ENCODE results near the gene TNFAIP8L2. TPM values are rescaled to one million over a fixed set of nuclear protein-coding genes. Genes with fewer than 3 reads are reported as not detected.

Gene TNFAIP8L2
- 27.7 and 28.5 TPM in 2 replicates for total RNA-seq

DNA sequence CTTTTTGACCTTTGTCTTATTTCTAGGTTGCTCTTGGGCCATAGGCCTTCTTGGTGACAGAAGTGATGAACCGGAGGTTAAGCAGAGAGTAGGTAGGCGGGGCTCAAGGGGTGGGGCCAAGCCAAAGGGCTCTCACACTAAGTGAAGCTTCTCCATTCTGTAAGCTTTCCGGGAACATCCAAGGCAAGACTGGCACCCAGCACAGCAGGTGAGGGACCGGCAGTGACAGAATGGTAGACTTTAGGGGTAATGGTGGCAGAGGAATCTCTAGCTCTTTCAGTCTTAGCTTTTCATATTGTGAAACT is at the start of gene TNFAIP8L2:
Gene TNFAIP8L2 (plus strand): TSS at position 135 of the 305 bp plus-strand sequence. CDS start 2,049 bp downstream, outside the sequence.
- intact Hi-C loops (cut with micrococcal nuclease), result loop anchor here (1.0 to 5.0 kb wide), 8 partner anchors 10 to 594 kb away; partner anchors contain the start of genes CDC42SE1, GABPB2, MINDY1 and PIP5K1A

DNA sequence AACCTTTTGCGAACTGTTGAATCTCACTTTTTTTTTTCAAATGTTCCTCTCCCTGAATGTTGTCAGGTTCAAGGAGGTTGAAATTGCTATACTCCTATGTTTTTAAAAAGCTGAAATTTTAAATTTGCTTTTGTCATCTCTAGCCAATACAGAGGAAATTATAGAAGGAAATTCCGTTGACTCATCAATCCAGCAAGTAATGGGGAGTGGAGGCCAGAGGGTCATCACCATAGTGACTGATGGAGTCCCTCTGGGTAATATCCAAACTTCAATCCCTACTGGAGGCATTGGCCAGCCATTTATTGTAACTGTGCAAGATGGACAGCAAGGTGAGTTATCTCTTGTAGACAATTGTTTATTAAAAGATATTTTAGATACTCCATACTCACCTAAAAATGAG is 49.6 kb upstream of the TNFAIP8L2 start:
- intact Hi-C loops (cut with micrococcal nuclease), result no loop called here

DNA sequence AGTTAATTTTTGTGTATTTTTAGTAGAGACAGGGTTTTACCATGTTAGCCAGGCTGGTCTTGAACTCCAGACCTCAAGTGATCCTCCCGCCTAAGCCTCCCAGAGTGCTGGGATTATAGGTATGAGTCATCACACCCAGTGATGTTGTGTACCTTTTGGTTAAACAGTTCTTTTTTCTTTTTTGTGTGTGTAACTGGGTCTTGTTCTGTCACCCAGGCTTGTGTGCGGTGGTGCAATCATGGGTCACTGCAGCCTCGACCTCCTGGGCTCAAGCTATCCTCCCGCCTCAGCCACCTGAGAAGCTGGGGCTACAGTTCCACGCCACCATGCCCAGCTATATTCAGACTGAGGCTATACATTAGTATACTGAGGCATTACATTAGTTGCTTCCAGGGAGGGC is 48.1 kb upstream of the TNFAIP8L2 start:
- intact Hi-C loops (cut with micrococcal nuclease), result no loop called here

DNA sequence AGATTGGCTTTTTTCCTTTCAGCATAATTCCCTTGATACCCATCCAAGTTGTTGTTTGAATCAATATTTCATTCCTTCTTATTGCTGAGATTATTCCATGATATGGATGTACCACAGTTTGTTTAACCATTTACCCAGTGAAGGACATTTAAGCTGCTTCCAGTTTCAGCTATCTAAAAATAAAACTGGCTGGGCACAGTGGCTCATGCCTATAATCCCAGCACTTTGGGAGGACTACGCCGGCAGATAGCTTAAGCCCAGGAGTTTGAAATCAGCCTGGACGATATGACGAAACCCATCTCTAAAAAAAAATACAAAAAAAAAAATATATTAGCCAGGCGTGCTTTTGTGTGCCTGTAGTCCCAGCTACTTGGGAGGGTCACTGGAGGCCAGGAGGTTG is 42.6 kb upstream of the TNFAIP8L2 start:
- intact Hi-C loops (cut with micrococcal nuclease), result no loop called here

DNA sequence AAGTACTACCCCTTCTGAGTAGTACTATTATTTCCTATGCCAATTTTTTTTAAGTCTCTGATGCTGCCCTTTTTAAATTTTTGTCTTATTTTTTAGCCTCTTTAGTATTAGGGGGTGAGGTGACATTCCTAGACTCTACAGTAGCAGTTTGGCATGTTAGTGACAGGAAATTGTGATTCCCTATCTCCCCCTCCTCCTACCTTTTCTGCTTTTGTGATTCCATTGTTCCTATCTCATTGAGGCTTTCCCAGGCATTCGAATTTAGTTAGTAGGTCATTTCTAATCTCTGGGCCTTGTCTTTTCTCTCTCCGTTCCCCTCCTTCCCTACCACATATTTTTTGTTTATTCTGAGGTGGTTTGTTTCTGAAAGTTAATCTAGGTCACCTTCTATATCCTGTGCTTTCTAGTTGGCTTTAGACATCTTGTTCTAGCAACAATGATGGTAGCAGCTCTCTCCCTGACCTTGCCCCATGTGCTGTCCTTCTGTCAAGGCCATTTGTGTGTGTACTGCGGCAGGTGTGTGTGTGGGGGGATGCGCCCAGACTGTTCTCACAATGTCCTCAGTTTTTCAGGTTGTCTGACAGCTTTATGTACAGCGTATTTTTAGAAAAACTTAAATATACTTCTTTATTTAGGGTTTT is 31.6 kb upstream of the TNFAIP8L2 start:
- intact Hi-C loops (cut with micrococcal nuclease), result no loop called here

DNA sequence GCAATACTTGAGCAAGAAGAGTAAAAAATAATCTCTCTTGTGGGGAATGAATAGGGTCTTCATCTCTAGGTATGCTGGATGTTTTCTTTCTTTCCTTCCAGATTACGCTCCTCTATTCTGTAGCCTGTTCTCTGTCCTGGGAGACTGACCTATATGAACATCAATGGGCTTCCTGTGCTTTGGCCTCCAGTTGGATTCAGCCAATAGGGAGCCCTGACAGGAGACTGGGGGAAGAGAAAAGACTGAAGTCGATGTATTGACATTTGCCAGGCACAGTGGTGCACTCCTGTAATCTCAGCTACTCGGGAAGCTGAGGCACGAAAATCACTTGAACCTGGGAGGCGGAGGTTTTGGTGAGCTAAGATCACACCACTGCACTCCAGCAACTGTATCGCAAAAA is 27.6 kb upstream of the TNFAIP8L2 start:
- intact Hi-C loops (cut with micrococcal nuclease), result no loop called here

DNA sequence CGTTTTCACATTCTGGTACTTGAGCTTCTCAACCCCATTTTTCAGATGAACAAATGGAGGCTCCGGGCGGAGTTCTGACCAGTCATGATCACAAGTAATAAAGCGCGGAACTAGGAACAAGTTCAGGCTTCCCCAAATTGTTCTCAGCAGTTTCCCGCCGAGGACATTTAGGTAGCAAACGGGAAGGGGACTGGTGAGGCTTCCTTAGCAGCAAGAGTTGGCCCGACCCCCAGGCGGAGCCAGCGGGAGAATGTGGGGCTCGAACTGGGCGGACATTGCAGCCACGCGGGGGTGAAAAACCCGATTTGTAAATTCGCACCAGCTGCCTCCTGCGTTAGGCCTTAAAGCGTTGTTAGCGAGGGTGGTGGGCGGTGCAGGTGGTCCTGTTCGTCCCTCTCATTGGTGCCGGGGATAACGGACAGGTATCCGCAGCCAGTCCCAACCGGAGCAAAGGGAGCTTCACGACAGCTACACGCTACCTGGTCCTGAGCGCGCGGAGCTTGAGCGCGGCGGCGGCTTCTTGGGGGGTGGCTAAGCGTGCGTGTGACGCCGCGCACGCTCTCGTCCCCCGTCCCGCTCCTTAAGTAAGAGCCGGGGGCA is 25.4 kb upstream of the TNFAIP8L2 start:
- intact Hi-C loops (cut with micrococcal nuclease), result no loop called here

DNA sequence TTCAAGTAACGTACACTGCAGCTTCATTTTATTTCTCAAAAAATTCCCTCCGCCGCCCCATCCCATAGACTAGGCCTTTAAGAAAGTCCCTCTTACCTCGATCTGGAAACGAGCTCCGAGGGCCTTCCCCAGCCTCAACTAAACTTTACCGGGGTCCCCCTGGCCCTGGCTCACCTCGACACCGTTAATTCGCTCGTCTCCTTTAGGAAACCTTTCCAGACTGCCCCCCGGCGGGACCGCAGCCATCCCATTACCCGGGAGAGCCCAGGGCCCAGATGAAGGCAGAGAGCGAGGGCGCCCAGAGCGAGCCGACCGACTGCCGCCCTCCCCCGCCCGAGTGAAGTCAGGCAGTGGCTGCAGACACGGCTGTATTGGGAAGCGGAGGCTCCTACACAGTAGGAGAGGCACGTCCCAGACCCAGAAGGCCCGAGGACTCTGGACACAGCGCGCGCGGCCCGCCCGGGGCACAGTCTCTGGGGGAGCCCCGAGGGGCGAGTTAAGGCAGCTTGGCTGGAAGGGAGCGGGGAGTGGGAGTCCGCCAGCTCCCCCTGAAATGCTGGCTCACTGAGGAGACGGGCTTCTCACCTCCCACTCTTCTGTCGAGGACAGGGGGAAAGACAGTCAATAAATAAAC is 24.6 kb upstream of the TNFAIP8L2 start:
- intact Hi-C loops (cut with micrococcal nuclease), result no loop called here

DNA sequence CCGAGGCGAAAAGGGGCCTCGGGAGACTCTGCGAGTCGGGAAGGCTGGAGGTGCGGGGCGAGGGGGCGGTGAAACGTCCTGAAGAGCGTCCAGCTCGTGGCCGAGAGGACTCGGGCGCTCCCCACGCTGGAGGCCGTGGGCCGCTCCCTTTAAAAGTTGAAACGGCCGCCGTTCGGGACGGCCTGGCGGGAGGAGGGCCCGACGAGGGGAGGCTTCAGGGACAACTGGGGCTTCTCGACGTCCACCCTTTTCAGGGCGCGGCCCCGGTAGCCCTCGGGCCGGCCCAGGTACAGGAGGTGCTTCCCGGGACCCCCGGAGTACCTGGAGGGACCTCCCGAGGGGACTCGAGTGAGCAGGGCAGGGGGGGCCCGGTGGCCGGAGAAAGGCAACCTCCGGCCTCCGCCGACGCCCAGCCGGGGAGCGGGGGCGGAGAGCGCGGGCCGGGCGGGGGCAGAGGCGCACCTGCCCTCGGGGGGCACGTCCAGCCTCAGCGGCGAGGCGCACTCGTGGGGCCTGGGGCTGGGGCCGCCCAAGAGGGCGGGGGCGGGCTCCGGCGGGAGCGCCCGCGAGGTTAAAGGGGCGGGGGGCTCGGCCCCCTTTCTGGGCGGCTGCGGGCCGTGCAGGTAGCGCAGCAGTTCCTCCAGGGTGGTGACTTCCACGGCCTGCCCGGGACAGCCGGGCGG is 24.0 kb upstream of the TNFAIP8L2 start:
- intact Hi-C loops (cut with micrococcal nuclease), result no loop called here

DNA sequence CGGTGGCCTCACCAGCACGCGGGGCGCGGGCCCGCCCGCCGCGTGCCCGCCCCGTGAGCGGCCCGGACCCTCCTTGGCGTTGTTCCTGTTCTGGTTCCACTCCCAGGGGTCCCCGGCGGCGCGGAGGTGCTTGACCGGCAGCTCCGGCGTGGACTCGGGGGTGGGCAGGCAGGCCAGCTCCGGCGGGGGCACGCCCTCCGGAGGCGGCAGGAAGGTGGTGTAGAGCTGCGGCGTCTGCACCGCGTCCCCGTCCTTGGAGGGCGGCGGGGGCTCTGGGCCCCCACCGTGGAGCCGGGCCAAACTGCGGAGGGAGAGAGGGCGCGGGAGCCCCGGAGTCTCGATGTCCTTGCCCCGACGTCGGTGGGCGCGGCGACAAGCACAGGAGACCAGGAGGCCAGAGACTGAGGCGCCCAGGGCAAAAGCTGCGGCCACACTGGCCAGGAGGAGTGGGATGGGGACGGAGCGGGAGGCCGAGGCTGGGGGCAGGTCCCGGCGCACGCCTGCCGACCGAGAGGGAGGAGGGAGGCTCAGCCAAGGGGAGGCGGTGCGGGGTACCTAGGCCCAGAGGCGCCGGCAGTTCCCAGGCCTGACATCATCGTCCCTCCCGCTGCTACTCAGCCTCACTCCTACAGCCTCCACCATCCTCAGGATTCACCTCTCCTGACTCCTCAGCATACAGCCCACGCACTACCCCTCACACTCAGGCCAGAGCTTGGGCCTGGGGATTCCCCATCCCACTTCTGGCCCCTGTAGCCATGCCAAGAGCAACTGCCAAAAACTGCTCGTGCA is 23.2 kb upstream of the TNFAIP8L2 start:
- intact Hi-C loops (cut with micrococcal nuclease), result no loop called here

DNA sequence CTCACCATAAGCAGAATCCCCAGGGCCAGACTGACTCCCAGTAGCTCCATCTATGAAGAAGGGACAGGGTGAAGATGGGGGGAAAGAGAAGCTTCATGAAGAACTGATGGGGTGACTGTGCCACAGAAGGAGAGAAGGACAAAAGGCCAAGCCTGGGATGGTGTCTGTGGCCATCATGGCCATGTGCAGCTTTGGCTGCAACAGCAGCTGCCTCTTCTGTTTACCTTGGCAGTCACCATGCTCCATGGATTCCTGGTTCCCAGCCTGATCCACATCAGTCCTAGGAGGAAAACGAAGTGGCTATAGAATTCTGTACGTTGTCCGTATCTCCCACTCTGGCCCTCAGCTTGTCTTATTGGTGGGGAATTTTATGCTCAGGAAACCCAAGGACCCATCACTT is 22.1 kb upstream of the TNFAIP8L2 start:
- intact Hi-C loops (cut with micrococcal nuclease), result no loop called here

DNA sequence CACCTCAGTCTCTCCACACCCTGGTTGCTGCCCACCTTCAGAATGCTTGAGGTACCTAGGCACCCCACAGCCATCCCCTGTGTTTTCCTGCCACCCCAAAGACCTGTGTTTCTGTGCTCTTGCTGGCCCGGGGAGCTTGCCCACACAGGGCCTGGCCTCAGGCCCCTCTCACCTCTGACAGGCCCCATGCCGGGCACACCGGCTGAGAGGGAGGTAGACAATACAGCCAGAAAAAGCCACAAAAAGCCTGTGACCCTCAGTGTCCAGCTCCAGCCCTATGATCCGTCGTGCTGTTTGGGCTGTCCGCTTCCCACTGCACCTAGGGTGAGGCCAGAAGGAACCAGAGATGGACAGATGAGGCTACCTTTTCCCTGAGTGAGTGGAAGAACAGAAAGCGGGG is 21.5 kb upstream of the TNFAIP8L2 start:
- intact Hi-C loops (cut with micrococcal nuclease), result no loop called here

DNA sequence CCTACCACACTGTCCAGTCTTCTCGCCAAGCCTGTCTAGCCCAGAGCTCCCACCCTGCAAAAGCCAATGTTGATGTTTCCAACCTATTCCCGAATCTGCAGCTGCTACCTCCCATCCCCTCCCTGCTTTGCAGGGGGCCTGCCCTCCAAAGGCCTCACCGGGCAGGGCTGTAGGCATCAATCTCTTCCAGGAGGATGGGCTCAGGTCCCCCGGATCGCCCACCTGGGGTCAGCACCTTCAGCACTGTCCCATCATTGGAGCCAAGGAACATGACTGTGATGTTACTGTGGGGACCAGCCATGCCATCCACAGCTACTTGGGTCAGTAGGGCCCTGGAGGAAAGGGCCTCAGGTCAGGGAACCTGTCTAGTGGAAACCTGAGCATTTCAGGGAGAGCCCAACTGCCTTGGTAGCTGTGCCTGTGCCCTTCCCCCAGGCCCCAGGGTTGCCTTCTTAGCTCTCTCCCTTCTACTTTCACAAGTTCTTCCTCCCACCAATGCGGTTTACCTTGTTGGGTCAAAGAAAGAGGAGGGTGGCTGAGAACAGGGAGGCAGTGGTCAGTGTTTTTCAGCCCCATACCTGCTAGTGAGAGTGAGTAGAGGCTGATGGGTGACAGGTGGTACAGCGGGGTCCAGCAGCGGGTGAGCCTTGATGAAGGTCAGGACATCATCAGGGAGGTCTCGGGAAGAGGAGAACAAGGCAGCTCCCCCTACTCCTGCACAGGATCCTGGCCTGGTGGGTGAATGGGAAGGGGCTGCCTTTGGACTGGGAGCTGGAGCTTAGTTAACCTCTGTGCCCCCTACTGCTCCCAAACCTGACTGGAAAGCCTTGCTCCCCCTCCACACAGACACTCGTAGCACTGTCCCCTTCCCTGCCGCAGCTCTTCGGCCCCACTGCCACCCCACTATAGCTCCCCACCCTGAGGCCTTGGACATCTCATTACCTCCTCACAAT is 20.7 kb upstream of the TNFAIP8L2 start:
- intact Hi-C loops (cut with micrococcal nuclease), result no loop called here

DNA sequence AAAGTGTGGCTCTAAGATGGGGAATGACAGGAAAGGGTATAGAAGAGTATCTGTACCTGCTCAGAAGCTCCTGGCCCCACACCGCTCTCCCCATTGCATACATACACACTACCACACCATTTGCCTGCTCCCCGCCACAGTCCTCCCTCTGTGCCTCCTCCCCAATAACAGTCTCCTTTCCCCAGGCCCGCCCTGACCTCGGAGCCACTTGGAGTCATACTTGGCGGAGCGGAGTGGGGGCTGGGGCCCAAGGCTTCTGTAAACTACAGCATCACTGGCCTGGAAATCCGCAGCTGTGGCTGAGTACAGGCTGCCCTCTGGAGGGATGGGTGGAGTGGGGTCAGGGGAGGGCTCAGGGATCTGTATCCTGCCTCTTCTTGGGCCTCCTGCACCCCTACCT is 18.7 kb upstream of the TNFAIP8L2 start:
- intact Hi-C loops (cut with micrococcal nuclease), result no loop called here

DNA sequence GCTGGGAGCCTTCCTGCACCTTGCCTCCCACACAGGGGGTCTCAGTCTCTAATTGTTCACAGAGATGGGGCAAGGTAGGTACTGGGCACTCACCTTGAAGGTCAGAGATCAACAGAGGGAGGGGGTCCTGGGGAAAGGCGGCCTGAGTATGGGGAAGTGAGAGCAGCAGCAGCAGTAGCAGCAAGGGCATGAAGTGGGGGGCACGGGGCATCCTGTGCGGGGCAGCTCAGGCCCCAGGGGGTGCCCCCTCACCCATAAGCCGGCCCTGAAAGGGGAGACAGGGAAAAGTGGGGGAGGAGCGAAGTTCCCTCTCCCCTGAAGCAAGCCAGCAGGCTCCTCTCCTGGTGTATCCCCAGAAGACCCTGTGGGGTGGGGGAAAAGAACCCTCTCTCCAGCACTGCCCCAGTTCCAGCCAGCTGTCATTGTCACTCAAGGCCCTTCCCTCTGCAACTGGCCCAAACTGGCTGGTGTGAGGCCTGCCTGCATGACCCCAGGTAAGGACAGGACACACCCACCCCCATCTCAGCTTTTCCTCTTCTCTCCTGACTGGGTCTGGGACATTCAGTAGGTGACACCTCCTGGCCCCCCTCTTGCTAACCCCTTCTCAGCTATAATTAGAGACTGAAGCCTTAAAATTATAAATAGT is 13.9 kb upstream of the TNFAIP8L2 start:
- intact Hi-C loops (cut with micrococcal nuclease), result no loop called here

DNA sequence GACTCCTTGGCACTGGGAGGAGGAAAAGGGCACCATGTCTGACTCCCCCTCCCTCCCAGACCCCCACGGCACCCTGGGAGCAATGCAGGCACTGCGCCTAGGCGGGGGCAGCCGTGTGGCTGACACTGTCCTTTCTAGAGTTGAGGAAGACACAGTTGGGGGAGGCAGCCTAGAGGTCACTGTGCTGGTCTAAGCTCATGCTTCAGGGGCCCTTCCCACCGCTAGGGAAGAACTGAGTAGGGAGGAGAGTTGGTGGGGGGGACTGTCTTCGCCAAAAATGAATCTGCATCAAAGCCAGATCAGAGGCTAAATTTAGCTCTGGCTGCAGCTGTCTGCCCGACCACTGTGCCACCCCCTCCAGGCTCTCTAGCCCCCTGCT is 13.4 kb upstream of the TNFAIP8L2 start:
- intact Hi-C loops (cut with micrococcal nuclease), result no loop called here

DNA sequence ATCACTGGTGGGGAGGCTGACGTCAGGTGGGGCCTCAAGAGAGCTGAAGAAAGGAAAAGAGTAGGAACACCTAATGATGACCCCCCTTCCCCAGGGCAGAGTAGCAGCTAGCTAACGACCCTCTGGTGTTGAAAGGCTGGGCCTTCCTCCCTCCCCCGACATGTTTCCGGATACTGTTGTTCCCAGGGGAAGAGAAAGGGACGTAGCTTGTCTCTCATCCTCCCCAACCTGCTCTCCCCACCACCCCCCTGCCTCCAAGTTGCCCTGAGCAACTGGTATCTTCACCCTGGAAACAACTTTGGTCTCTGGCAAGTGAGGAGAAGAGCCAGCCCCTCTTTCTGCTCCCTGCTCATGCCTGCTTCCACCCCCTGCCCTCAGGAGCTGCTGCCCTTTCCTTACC is 12.5 kb upstream of the TNFAIP8L2 start:
- intact Hi-C loops (cut with micrococcal nuclease), result no loop called here

DNA sequence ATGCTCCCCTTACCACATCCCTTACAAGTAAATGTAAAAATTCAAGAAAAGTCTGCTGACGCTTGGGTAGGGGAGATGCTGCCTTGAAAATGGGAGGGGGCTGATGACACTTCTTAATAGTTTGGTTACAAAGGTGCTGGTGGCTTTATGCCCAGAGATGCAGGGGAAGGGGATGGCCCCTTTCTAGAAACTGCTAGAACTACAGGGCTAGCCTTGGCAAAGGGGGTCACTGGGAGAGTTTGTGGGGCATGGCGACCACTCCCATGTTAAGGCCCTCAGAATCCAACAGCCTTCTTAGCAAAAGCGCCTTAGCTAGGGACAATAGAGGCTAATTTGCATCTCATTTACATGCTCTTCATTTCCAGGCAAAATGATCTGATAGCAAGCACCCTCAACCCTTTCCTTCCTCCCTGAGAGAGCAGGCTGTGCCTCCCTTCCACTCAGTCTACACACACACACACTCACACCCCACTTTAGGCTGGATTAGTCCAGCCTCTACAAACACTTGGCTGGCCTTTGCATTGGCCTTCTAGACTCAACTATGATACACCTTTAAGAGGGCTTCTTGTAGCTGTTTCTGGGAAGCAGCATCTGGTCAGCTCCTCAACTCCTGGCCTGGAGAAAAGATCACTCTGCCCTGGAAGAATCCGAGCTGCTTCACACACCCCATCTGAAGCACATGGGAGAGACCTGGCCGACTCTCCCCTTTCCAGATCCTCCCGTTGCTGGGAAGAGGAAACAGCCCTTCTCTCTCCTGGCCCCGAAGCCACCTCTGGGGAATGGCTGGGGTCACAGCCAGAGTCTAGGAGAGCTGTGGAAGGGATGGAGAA is 11.8 kb upstream of the TNFAIP8L2 start:
- intact Hi-C loops (cut with micrococcal nuclease), result no loop called here

All from T-helper 2 cell treated with Interferon-gamma antibody and Interleukin-4, amounts not matched to agents 100 ng/mL and 5 ng/mL, for 36 hours (primary cell).